GM23338 (cell line): ENCODE data around the gene ROBO1. TPM values are rescaled to one million over a fixed set of nuclear protein-coding genes. Genes with fewer than 3 reads are reported as not detected.

Experiments
- ATAC-seq: fragments of 200-7000 bp; cut with Tn5 transposase; 3 replicates; pipeline ENCODE4 v1.9.1; 2020
- DNase-seq: peaks from one replicate; pipeline ENCODE4 v3.0.0-alpha.2; 2015; ENCODE audit warnings: low spot score
- H2AFZ ChIP-seq: fragments of 200-600 bp; sonication (generic); 2 replicates; pipeline ENCODE4 v1.8.0; 2016; ENCODE audit warnings: antibody characterized with exemption, mild to moderate bottlenecking, moderate library complexity
- H3F3A ChIP-seq: fragments of 200-600 bp; sonication (generic); replicated peaks from 2 replicates; pipeline ENCODE4 v1.8.0; 2017; ENCODE audit warnings: antibody characterized with exemption, mixed run types, low read depth
- H3K27ac ChIP-seq: fragments of 200-600 bp; sonication (generic); 2 replicates; pipeline ENCODE4 v1.6.1; 2016; ENCODE audit warnings: low read depth
- H3K27me3 ChIP-seq: fragments of 200-600 bp; sonication (generic); 2 replicates; pipeline ENCODE4 v1.8.0; 2016; ENCODE audit warnings: mild to moderate bottlenecking, mixed run types, moderate library complexity; ENCODE audit not compliant: insufficient read depth
- H3K36me3 ChIP-seq: fragments of 200-600 bp; sonication (generic); 2 replicates; pipeline ENCODE4 v1.8.0; 2016; ENCODE audit warnings: mild to moderate bottlenecking; ENCODE audit not compliant: insufficient read depth
- H3K4me1 ChIP-seq: fragments of 200-600 bp; sonication (generic); 2 replicates; pipeline ENCODE4 v1.8.0; 2016; ENCODE audit warnings: mild to moderate bottlenecking, moderate library complexity; ENCODE audit not compliant: insufficient read depth
- H3K4me2 ChIP-seq: fragments of 200-600 bp; sonication (generic); 2 replicates; pipeline ENCODE4 v1.7.1; 2017; ENCODE audit warnings: mixed run types
- H3K4me3 ChIP-seq: fragments of 200-600 bp; sonication (generic); 2 replicates; pipeline ENCODE4 v1.6.1; 2016; ENCODE audit warnings: mixed run types
- H3K79me2 ChIP-seq: fragments of 200-600 bp; sonication (generic); replicated peaks from 2 replicates; pipeline ENCODE4 v1.8.0; 2017; ENCODE audit warnings: mild to moderate bottlenecking; ENCODE audit not compliant: insufficient read depth
- H3K9me2 ChIP-seq: fragments of 200-600 bp; sonication (generic); 2 replicates; pipeline ENCODE4 v1.8.0; 2017; ENCODE audit not compliant: insufficient read depth
- H4K20me1 ChIP-seq: fragments of 200-600 bp; sonication (generic); replicated peaks from 2 replicates; pipeline ENCODE4 v1.8.0; 2017; ENCODE audit warnings: mild to moderate bottlenecking; ENCODE audit not compliant: insufficient read depth
- H3K27ac Mint-ChIP-seq: 2 replicates; pipeline ENCODE4 v1.8.0; 2020; ENCODE audit warnings: inconsistent platforms, mild to moderate bottlenecking, moderate library complexity, mixed read lengths
- H3K27me3 Mint-ChIP-seq: 3 replicates; pipeline ENCODE4 v1.8.0; 2022; ENCODE audit warnings: low read depth, mild to moderate bottlenecking, moderate library complexity, mixed read lengths, inconsistent platforms; ENCODE audit not compliant: insufficient read depth, poor library complexity
- H3K36me3 Mint-ChIP-seq: 3 replicates; pipeline ENCODE4 v1.8.0; 2021; ENCODE audit warnings: low read depth, mild to moderate bottlenecking, inconsistent platforms, moderate library complexity, mixed read lengths
- H3K4me1 Mint-ChIP-seq: 3 replicates; pipeline ENCODE4 v1.8.0; 2020; ENCODE audit warnings: mild to moderate bottlenecking, inconsistent platforms, mixed read lengths
- H3K4me3 Mint-ChIP-seq: 3 replicates; pipeline ENCODE4 v1.8.0; 2021; ENCODE audit warnings: moderate library complexity, mild to moderate bottlenecking, inconsistent platforms, mixed read lengths
- H3K9me3 Mint-ChIP-seq: 3 replicates; pipeline ENCODE4 v1.8.0; 2020; ENCODE audit warnings: moderate library complexity, mild to moderate bottlenecking, inconsistent platforms, mixed read lengths
- CREB1 ChIP-seq: fragments of 250-450 bp; sonication (Bioruptor Pico); IDR thresholded peaks from 2 replicates; pipeline ENCODE4 v1.5.0; 2020; ENCODE audit warnings: low read depth, mild to moderate bottlenecking, moderate library complexity
- EZH2phosphoT487 ChIP-seq: fragments of 200-600 bp; sonication (generic); IDR thresholded peaks from one replicate; pipeline ENCODE4 v1.8.1; 2018; ENCODE audit warnings: antibody characterized with exemption; ENCODE audit not compliant: unreplicated experiment
- JUNB ChIP-seq: IDR thresholded peaks from one replicate; pipeline ENCODE4 v1.6.1; 2016; ENCODE audit warnings: antibody characterized with exemption; ENCODE audit not compliant: unreplicated experiment
- NANOG ChIP-seq: IDR thresholded peaks from 2 replicates; pipeline ENCODE4 v1.6.1; 2016; ENCODE audit warnings: antibody characterized with exemption, borderline replicate concordance
- POLR2AphosphoS5 ChIP-seq: IDR thresholded peaks from 2 replicates; pipeline ENCODE4 v1.6.1; 2016; ENCODE audit warnings: antibody characterized with exemption, low read depth
- STAT1 ChIP-seq: IDR thresholded peaks from one replicate; pipeline ENCODE4 v1.6.1; 2016; ENCODE audit warnings: antibody characterized with exemption; ENCODE audit not compliant: unreplicated experiment
- ZNF331 ChIP-seq: fragments of 250-450 bp; sonication (Bioruptor Pico); IDR thresholded peaks from 2 replicates; pipeline ENCODE4 v1.5.0; 2020; ENCODE audit warnings: low read depth, mild to moderate bottlenecking, moderate library complexity
- polyA plus RNA-seq: library from polyadenylated mRNA; unstranded; fragments of >200 nt; fragmentation: Nextera tagmentation; extraction: Ambion mirVana; gene quantifications from 2 replicates; pipeline ENCODE4 v1.2.1, GENCODE V29; 2016
- total RNA-seq: library from RNA; depleted of rRNA; stranded (reverse); fragments of >200 nt; shearing (Covaris generic); gene quantifications from 2 replicates; pipeline ENCODE4 v1.2.3, GENCODE V29; 2014
- TF ChIP-seq, protein P1 (sequence below), 2 experiments: fragments of 200-600 bp in 1 of 2; sonication (generic) in 1 of 2; conservative IDR thresholded peaks; 2 replicates each; pipeline versions ENCODE4 v1.5.1 to v1.6.1; 2016 to 2017; ENCODE audit warnings: antibody characterized with exemption in 2 of 2, low read depth in 2 of 2, mild to moderate bottlenecking in 2 of 2, moderate library complexity in 1 of 2
- TF ChIP-seq, protein P2 (sequence below): IDR thresholded peaks from 2 replicates; pipeline ENCODE4 v1.6.1; 2016; ENCODE audit warnings: antibody characterized with exemption

Gene ROBO1
- total and polyA plus RNA-seq, 2 experiments from 2014 or later, result 19.2 to 78.3 TPM

DNA sequence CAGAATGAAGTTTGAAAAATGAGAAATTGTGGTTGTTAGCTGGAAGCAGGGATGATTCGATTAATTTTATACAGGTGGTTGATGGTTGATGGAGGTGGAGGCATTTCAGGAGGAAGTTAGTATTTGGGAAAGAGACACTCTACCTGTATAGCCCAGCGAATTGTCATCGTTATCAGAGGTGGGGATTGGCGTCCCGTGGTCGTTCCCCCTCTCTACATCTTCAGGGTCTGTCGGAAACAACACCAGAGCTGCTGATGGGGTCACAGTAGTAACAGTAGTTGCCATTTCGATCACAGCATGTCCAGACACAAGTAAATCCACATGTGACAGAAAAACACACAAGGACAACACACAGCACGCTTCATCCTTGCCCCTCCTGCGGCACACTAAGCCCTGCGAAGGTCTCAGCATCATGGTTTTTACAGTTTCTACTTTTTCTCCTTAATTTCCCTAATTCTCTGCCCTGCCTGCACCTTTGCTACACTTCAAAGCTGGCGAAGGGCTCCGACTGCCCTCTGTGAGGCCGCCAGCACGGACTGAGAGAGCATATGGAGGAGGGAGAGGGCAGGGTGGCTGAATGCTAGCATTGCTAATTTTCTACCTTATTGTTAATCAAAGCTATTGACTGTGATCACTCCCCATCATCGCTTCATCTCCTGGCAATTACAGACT lies 642.3 kb downstream of the ROBO1 start (continued):
- TF ChIP-seq, protein P1, sequence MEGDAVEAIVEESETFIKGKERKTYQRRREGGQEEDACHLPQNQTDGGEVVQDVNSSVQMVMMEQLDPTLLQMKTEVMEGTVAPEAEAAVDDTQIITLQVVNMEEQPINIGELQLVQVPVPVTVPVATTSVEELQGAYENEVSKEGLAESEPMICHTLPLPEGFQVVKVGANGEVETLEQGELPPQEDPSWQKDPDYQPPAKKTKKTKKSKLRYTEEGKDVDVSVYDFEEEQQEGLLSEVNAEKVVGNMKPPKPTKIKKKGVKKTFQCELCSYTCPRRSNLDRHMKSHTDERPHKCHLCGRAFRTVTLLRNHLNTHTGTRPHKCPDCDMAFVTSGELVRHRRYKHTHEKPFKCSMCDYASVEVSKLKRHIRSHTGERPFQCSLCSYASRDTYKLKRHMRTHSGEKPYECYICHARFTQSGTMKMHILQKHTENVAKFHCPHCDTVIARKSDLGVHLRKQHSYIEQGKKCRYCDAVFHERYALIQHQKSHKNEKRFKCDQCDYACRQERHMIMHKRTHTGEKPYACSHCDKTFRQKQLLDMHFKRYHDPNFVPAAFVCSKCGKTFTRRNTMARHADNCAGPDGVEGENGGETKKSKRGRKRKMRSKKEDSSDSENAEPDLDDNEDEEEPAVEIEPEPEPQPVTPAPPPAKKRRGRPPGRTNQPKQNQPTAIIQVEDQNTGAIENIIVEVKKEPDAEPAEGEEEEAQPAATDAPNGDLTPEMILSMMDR (conservative IDR thresholded peaks at IDR 0.05; ENCODE audit: low read depth in 2 of 2), result no peak
- TF ChIP-seq, protein P2, sequence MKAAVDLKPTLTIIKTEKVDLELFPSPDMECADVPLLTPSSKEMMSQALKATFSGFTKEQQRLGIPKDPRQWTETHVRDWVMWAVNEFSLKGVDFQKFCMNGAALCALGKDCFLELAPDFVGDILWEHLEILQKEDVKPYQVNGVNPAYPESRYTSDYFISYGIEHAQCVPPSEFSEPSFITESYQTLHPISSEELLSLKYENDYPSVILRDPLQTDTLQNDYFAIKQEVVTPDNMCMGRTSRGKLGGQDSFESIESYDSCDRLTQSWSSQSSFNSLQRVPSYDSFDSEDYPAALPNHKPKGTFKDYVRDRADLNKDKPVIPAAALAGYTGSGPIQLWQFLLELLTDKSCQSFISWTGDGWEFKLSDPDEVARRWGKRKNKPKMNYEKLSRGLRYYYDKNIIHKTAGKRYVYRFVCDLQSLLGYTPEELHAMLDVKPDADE, result no peak

DNA sequence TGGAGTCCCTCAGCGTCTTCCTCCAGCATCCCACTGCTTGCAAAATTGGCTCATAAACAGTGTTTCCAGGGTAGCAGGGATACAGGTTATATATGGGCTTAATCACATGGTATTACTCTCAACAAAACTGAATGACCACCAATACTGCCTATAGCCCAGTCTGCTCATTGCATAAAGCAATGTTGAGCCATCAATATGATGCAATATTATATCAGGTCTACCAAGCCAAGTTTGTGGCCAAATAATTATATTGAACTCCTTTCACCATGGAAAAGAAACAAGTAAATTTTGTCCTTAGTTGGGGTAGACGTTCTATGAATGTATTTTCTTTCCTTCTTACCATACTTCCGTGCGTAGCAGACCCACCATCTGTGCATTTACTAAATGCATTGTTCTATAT lies 652.3 kb downstream of the ROBO1 start:
- ATAC-seq (no peak), DNase-seq (no peak)
- H4K20me1 ChIP-seq, result no peaks in the 10 kb centered on the region
- Mint-ChIP-seq H3K27me3 (peaks cover 4% of the 10 kb centered on the region), H3K4me3 (no peak overlapping the region), H3K27ac (no peak overlapping the region), H3K4me1 (peaks cover 4% of the 10 kb centered on the region; the same call in 1 of the 3 replicates), H3K36me3 (no peaks in the 10 kb centered on the region), H3K9me3 (no peaks in the 10 kb centered on the region)
- H3K4me2 ChIP-seq, result no peak overlapping the region
- no peaks in the 10 kb centered on the region; the same call in 1 of the 2 replicates for H3K9me2 ChIP-seq
- H3K79me2 ChIP-seq, result no peaks in the 10 kb centered on the region
- H3F3A ChIP-seq, result no peaks in the 10 kb centered on the region
- no peak for TF ChIP-seq ZNF331 (CRISPR knock-in tag)
- TF ChIP-seq, protein P2, result no peak
- TF ChIP-seq, protein P1 (conservative IDR thresholded peaks at IDR 0.05; ENCODE audit: low read depth in 2 of 2), result no peak
- no peak for TF ChIP-seq POLR2AphosphoS5
- H3K27me3 ChIP-seq, result no peaks in the 10 kb centered on the region
- peaks cover 2% of the 10 kb centered on the region; the same call in 1 of the 2 replicates for H3K4me1 ChIP-seq
- no peak overlapping the region for H3K27ac ChIP-seq
- no peaks in the 10 kb centered on the region for H3K36me3 ChIP-seq
- H2AFZ ChIP-seq, result no peak overlapping the region
- no peak overlapping the region for H3K4me3 ChIP-seq

DNA sequence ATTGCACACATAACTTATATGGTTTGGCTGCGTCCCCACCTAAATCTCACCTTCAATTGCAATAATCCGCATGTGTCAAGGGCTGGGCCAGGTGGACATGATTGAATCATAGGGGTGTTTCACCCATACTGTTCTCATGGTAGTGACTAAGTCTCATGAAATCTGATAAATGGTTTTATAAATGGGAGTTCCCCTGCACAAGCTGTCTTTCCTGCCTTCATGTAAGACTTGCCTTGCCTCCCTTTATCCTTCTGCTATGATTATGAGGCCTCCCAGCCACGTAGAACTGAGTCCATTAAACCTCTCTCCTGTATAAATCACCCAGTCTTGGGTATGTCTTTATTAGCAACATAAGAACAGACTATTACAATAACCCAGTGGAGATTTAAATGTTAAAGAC lies 653.9 kb downstream of the ROBO1 start:
- Histone ChIP-seq H3K27ac (no peak overlapping the region), H3K4me3 (no peak overlapping the region), H3K4me2 (no peak overlapping the region), H3K4me1 (peaks cover 2% of the 10 kb centered on the region; the same call in 1 of the 2 replicates), H3K36me3 (no peaks in the 10 kb centered on the region), H3K9me2 (no peaks in the 10 kb centered on the region; the same call in 1 of the 2 replicates), H3K79me2 (no peaks in the 10 kb centered on the region), H3K27me3 (no peaks in the 10 kb centered on the region), H2AFZ (peak overlapping the region; percentile 57; the same call in 1 of the 2 replicates), H4K20me1 (no peaks in the 10 kb centered on the region), H3F3A (no peaks in the 10 kb centered on the region)
- Mint-ChIP-seq H3K4me1 (peaks cover 4% of the 10 kb centered on the region; the same call in 2 of the 3 replicates), H3K4me3 (no peak overlapping the region), H3K27ac (no peak overlapping the region), H3K36me3 (no peaks in the 10 kb centered on the region), H3K27me3 (peaks cover 4% of the 10 kb centered on the region), H3K9me3 (no peaks in the 10 kb centered on the region)
- DNase-seq, result no peak
- ATAC-seq, result no peak
- TF ChIP-seq, protein P1 (conservative IDR thresholded peaks at IDR 0.05; ENCODE audit: low read depth in 2 of 2), result no peak
- TF ChIP-seq CREB1 (CRISPR knock-in tag) (no peak), EZH2phosphoT487 (no peak), JUNB (no peak), STAT1 (no peak), POLR2AphosphoS5 (no peak), NANOG (no peak)
- TF ChIP-seq, protein P2, result no peak
